Esophagus squamous epithelium (tissue), 5 donors: ENCODE results near the gene OTOG. TPM values are rescaled to one million over a fixed set of nuclear protein-coding genes. Genes with fewer than 3 reads are reported as not detected.
A peak's percentile ranks its signal among the peaks of the same experiment; 100 is the strongest.

Source experiments
- DNase-seq: peaks from one replicate; lab custom pipeline; 2025; lab: John Stamatoyannopoulos, UW
- H3K27ac ChIP-seq, 4 donors: fragments of 200-600 bp; sonication (generic); one replicate each; pipeline ENCODE4 v1.5.1; 2016 to 2019; ENCODE audit warnings: mild to moderate bottlenecking in 1 of 4
- H3K27me3 ChIP-seq, 4 donors: fragments of 200-600 bp; sonication (generic); 1 replicate in 3 of 4; 2 replicates in 1 of 4; pipeline versions ENCODE4 v1.5.1 to v1.6.0; 2017 to 2021; ENCODE audit warnings: antibody characterized with exemption in 1 of 4
- H3K36me3 ChIP-seq, 3 donors: fragments of 200-600 bp; sonication (generic); one replicate each; pipeline ENCODE4 v1.5.1; 2016 to 2019
- H3K4me1 ChIP-seq, 3 donors: fragments of 200-600 bp; sonication (generic); one replicate each; pipeline ENCODE4 v1.5.1; 2017 to 2019
- H3K4me3 ChIP-seq, 4 donors: fragments of 200-600 bp; sonication (generic); 1 replicate in 3 of 4; 2 replicates in 1 of 4; pipeline ENCODE4 v1.5.1; 2016 to 2019; ENCODE audit warnings: mild to moderate bottlenecking in 2 of 4, moderate library complexity in 1 of 4
- H3K9me3 ChIP-seq, 3 donors: fragments of 200-600 bp; sonication (generic); one replicate each; pipeline ENCODE4 v1.5.1; 2016 to 2019
- POLR2A ChIP-seq, 4 donors: fragments of 450-650 bp; IDR thresholded peaks; one replicate each; pipeline ENCODE4 v1.6.1; 2017; ENCODE audit warnings: antibody characterized with exemption in 4 of 4, mild to moderate bottlenecking in 4 of 4, moderate library complexity in 3 of 4
- WGBS, 2 donors: methylation state at CpG; one replicate each; pipeline ENCODE4 v1.1.5; 2018; 5-methylcytosine and 5-hydroxymethylcytosine counted together
- intact Hi-C: fragments of 100-400 bp; cut with DNase I; formaldehyde crosslinking; loops from one replicate; pipeline ENCODE4 v1.15.0; 2022
- total RNA-seq, 4 donors: library from RNA; depleted of rRNA; stranded (reverse); fragments of >200 nt; gene quantifications; one replicate each; pipeline ENCODE4 v1.1.0, GENCODE V29; 2016
- TF ChIP-seq, protein P1 (sequence below), 6 experiments: fragments of 450-650 bp in 4 of 6; fragments of 200-600 bp in 2 of 6; sonication (generic) in 2 of 6; IDR thresholded peaks; one replicate each; pipeline ENCODE4 v1.5.1; 2016 to 2019; ENCODE audit warnings: antibody characterized with exemption in 6 of 6, mild to moderate bottlenecking in 4 of 6, moderate library complexity in 4 of 6
- donor health status: DM: yes; HTN: yes; CAD: no.

OTOG gene
- total RNA-seq, 4 donors from 2014 or later, result not detected

GRCh38 chr11:17693531-17693930, 146.5 kb downstream of the OTOG start:
- peaks cover 0 to 83% (median 2%) of the 10 kb centered on the region in 4 donors for H3K27me3 ChIP-seq
- peaks cover 0 to 6% (median 0%) of the 10 kb centered on the region in 3 donors for H3K4me1 ChIP-seq
- TF ChIP-seq, protein P1, sequence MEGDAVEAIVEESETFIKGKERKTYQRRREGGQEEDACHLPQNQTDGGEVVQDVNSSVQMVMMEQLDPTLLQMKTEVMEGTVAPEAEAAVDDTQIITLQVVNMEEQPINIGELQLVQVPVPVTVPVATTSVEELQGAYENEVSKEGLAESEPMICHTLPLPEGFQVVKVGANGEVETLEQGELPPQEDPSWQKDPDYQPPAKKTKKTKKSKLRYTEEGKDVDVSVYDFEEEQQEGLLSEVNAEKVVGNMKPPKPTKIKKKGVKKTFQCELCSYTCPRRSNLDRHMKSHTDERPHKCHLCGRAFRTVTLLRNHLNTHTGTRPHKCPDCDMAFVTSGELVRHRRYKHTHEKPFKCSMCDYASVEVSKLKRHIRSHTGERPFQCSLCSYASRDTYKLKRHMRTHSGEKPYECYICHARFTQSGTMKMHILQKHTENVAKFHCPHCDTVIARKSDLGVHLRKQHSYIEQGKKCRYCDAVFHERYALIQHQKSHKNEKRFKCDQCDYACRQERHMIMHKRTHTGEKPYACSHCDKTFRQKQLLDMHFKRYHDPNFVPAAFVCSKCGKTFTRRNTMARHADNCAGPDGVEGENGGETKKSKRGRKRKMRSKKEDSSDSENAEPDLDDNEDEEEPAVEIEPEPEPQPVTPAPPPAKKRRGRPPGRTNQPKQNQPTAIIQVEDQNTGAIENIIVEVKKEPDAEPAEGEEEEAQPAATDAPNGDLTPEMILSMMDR (IDR thresholded peaks at IDR 0.05), result no peak
- no peak for TF ChIP-seq POLR2A (IDR thresholded peaks at IDR 0.05)
- no peaks in the 10 kb centered on the region for H3K36me3 ChIP-seq
- intact Hi-C loops, result no loop called here
- no peak overlapping the region for H3K4me3 ChIP-seq
- DNase-seq, result no peak
- 56 to 72% methylated on average over 4 of the region's 4 CpGs for WGBS, 2 donors
- no peak overlapping the region for H3K27ac ChIP-seq
- H3K9me3 ChIP-seq, result no peaks in the 10 kb centered on the region

DNA sequence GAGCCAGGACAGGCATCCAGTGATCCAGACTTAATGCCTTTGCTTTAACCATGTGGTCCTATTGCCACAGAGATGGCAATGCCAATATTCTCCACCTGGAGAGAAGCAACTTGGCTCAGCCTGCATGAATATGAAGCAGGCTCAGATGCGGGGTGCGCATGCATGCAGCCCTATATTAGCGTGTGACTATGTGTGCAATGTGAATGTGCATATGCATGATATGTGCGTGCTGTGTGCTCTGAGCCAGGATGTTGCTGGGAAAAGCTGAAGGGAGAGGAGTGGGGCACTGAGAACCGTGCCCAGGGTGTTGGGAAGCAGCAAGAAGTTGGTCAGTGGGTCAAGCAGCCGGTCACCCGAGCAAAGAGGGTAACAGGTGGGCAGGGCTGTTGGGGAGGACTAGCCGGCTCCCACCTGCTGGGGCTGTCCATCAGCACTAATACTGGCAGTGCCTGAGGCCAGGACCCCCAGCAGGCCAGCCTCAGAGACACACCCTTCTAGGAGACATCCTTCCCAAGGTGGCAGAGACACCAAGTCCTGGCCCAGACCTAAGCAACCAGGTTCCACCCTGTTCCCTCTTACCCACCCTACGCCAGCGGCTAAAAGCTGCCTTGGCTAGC, 147.5 kb downstream of the OTOG start:
- no peak overlapping the region for H3K4me3 ChIP-seq
- intact Hi-C loops, result no loop called here
- WGBS, 2 donors, result 69 to 88% methylated on average over 10 of the region's 10 CpGs
- peaks cover 0 to 6% (median 0%) of the 10 kb centered on the region in 3 donors for H3K4me1 ChIP-seq
- H3K36me3 ChIP-seq, result no peaks in the 10 kb centered on the region
- H3K27ac ChIP-seq, result no peak overlapping the region
- H3K9me3 ChIP-seq, result no peaks in the 10 kb centered on the region
- peaks cover 0 to 81% (median 2%) of the 10 kb centered on the region in 4 donors for H3K27me3 ChIP-seq
- no peak for DNase-seq
- TF ChIP-seq, protein P1 (IDR thresholded peaks at IDR 0.05), result no peak
- TF ChIP-seq POLR2A (IDR thresholded peaks at IDR 0.05), result no peak

GRCh38 chr11:17695454-17696441, 148.7 kb downstream of the OTOG start:
- DNase-seq, result no peak
- Histone ChIP-seq H3K9me3 (no peaks in the 10 kb centered on the region), H3K27ac (no peak overlapping the region), H3K4me1 (peaks cover 0 to 6% (median 0%) of the 10 kb centered on the region in 3 donors), H3K4me3 (peak overlapping the region in 1 of 4 donors; percentile 18), H3K36me3 (no peaks in the 10 kb centered on the region), H3K27me3 (peaks cover 0 to 70% (median 2%) of the 10 kb centered on the region in 4 donors)
- 17 to 27% methylated on average over 12 to 33 of the region's 68 CpGs for WGBS, 2 donors
- intact Hi-C loops, result no loop called here
- TF ChIP-seq POLR2A (IDR thresholded peaks at IDR 0.05), result no peak
- TF ChIP-seq, protein P1 (IDR thresholded peaks at IDR 0.05), result no peak

DNA sequence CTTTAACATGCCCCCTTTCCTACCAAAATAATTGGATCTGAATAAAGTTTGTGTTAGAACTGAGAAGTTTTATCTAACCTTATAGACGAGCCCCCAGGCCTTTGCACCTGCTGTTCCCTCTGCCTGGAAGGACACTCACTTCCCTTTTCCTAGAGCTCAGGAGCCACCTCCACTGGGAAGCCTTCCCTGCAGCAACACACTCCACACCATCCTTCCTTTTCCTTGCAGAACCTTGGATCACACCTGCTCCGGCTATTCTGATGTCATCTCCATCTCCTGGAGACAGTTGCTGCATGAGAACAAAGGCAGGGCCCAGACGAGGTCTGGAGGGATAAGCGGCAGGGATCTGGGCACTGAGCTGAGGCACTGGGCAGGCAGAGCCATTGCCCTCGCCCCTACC, 149.7 kb downstream of the OTOG start:
- Histone ChIP-seq H3K4me3 (no peak overlapping the region), H3K27ac (no peak overlapping the region), H3K4me1 (peaks cover 0 to 6% (median 0%) of the 10 kb centered on the region in 3 donors), H3K9me3 (no peaks in the 10 kb centered on the region), H3K27me3 (peaks cover 0 to 60% (median 2%) of the 10 kb centered on the region in 4 donors), H3K36me3 (no peaks in the 10 kb centered on the region)
- intact Hi-C loops, result no loop called here
- 65 to 93% methylated on average over 3 of the region's 5 CpGs for WGBS, 2 donors
- TF ChIP-seq, protein P1 (IDR thresholded peaks at IDR 0.05), result no peak
- TF ChIP-seq POLR2A (IDR thresholded peaks at IDR 0.05), result no peak
- DNase-seq, result no peak

Other genes starting within 250 kb of the OTOG start
- gene NCR3LG1, start 195.5 kb upstream of the OTOG start, total RNA-seq, result 1 to 10 TPM; 1.5 to 6.1 (median 2.9) TPM
- gene KCNJ11, start 158.6 kb upstream of the OTOG start, total RNA-seq, result 1 to 10 TPM; 1.0 to 1.6 (median 1.3) TPM
- gene ABCC8, start 70.4 kb upstream of the OTOG start, total RNA-seq, result under 1 TPM in 1 of 4 donors, not detected in 3; under 0.01 TPM
- gene USH1C, start 2.8 kb upstream of the OTOG start, total RNA-seq, result not detected
- not detected for gene MYOD1, start 172.3 kb downstream of the OTOG start, total RNA-seq
- not detected for gene KCNC1, start 187.5 kb downstream of the OTOG start, total RNA-seq